ENCODE results near the gene RAPGEF2.
A peak's percentile ranks its signal among the peaks of the same experiment; 100 is the strongest.
"Not testable (repeated sequence)": the region's sequence is repeated elsewhere in the genome, so short reads cannot be mapped to it uniquely, and the experiment has no call there.

Gene RAPGEF2

GRCh38 chr4:159097144-159097543 is 5.7 kb upstream of the RAPGEF2 start:
- DNase-seq (ENCODE audit: low read depth in 3 of 3, low spot score in 1 of 3), result no peak

GRCh38 chr4:159097785-159098184 is 5.1 kb upstream of the RAPGEF2 start:
- no peak for DNase-seq (ENCODE audit: low read depth in 3 of 3, low spot score in 1 of 3)

GRCh38 chr4:159098482-159099127 is 4.3 kb upstream of the RAPGEF2 start:
- DNase-seq (ENCODE audit: low read depth in 3 of 3, low spot score in 1 of 3), result no peak

- no peak for DNase-seq (ENCODE audit: low read depth in 3 of 3, low spot score in 1 of 3)
These were observed 774 bp upstream of the RAPGEF2 start for GRCh38 chr4:159101988-159102621.

- peak in 1 of 3 donors; percentile 13 for DNase-seq (ENCODE audit: low read depth in 3 of 3, low spot score in 1 of 3)
These were observed 608 bp downstream of the RAPGEF2 start for GRCh38 chr4:159103384-159103990.

- DNase-seq (ENCODE audit: low read depth in 3 of 3, low spot score in 1 of 3), result no peak
These were observed 2.0 kb downstream of the RAPGEF2 start for GRCh38 chr4:159104694-159105414.

GRCh38 chr4:159105761-159106243 is 2.9 kb downstream of the RAPGEF2 start:
- no peak for DNase-seq (ENCODE audit: low read depth in 3 of 3, low spot score in 1 of 3)

GRCh38 chr4:159106636-159107035 is 3.8 kb downstream of the RAPGEF2 start:
- no peak for DNase-seq (ENCODE audit: low read depth in 3 of 3, low spot score in 1 of 3)

GRCh38 chr4:159107203-159107925 is 4.5 kb downstream of the RAPGEF2 start:
- DNase-seq (ENCODE audit: low read depth in 3 of 3, low spot score in 1 of 3), result no peak

GRCh38 chr4:159108124-159108523 is 5.2 kb downstream of the RAPGEF2 start:
- DNase-seq (ENCODE audit: low read depth in 3 of 3, low spot score in 1 of 3), result no peak

- DNase-seq (ENCODE audit: low read depth in 3 of 3, low spot score in 1 of 3), result no peak
These were observed 8.1 kb downstream of the RAPGEF2 start for GRCh38 chr4:159110961-159111360.

GRCh38 chr4:159111416-159111815 is 8.5 kb downstream of the RAPGEF2 start:
- no peak for DNase-seq (ENCODE audit: low read depth in 3 of 3, low spot score in 1 of 3)

- DNase-seq (ENCODE audit: low read depth in 3 of 3, low spot score in 1 of 3), result not testable (repeated sequence)
These were observed 10.5 kb downstream of the RAPGEF2 start for GRCh38 chr4:159113366-159113765.

GRCh38 chr4:159116098-159116497 is 13.2 kb downstream of the RAPGEF2 start:
- not testable (repeated sequence) for DNase-seq (ENCODE audit: low read depth in 3 of 3, low spot score in 1 of 3)

- not testable (repeated sequence) for DNase-seq (ENCODE audit: low read depth in 3 of 3, low spot score in 1 of 3)
These were observed 13.8 kb downstream of the RAPGEF2 start for GRCh38 chr4:159116693-159117092.

GRCh38 chr4:159117564-159117963 is 14.7 kb downstream of the RAPGEF2 start:
- DNase-seq (ENCODE audit: low read depth in 3 of 3, low spot score in 1 of 3), result no peak

GRCh38 chr4:159117968-159118367 is 15.1 kb downstream of the RAPGEF2 start:
- no peak for DNase-seq (ENCODE audit: low read depth in 3 of 3, low spot score in 1 of 3)

GRCh38 chr4:159121371-159121770 is 18.5 kb downstream of the RAPGEF2 start:
- no peak for DNase-seq (ENCODE audit: low read depth in 3 of 3, low spot score in 1 of 3)

- no peak for DNase-seq (ENCODE audit: low read depth in 3 of 3, low spot score in 1 of 3)
These were observed 23.8 kb downstream of the RAPGEF2 start for GRCh38 chr4:159126716-159127115.

GRCh38 chr4:159127745-159128518 is 25.1 kb downstream of the RAPGEF2 start:
- no peak for DNase-seq (ENCODE audit: low read depth in 3 of 3, low spot score in 1 of 3)

All from stimulated activated CD4-positive, alpha-beta T cell treated with anti-CD3 and anti-CD28 coated beads, TNF-alpha, amount 100 ng/mL, for 1 hour (primary cell).